Adrenal gland (tissue), 12 donors: ENCODE results near the gene LRRC8E. TPM values are rescaled to one million over a fixed set of nuclear protein-coding genes. Genes with fewer than 3 reads are reported as not detected.

Experiments used
- DNase-seq, 7 donors: peaks; one replicate each; pipeline ENCODE4 v3.0.0-alpha.2; 2019 to 2020
- H3K27ac ChIP-seq, 5 donors: fragments of 200-600 bp; sonication (generic) in 4 of 5; 1 replicate in 3 of 5; 2 replicates in 2 of 5; pipeline versions ENCODE4 v1.5.1 to v1.8.0; 2016 to 2020; ENCODE audit warnings: mild to moderate bottlenecking in 1 of 5
- H3K27me3 ChIP-seq: fragments of 200-600 bp; 2 replicates; pipeline ENCODE4 v1.8.0; 2021
- H3K36me3 ChIP-seq, 2 donors: fragments of 200-600 bp; replicated peaks in 1 of 2; 1 replicate in 1 of 2; 2 replicates in 1 of 2; pipeline versions ENCODE4 v1.5.1 to v1.8.0; 2018 to 2022
- H3K4me1 ChIP-seq, 2 donors: fragments of 200-600 bp; replicated peaks in 1 of 2; 1 replicate in 1 of 2; 2 replicates in 1 of 2; pipeline versions ENCODE4 v1.5.1 to v1.8.0; 2018 to 2021
- H3K4me3 ChIP-seq, 4 donors: fragments of 200-600 bp; sonication (generic) in 3 of 4; one replicate each; pipeline ENCODE4 v1.5.1; 2016 to 2018
- H3K9me3 ChIP-seq, 3 donors: fragments of 200-600 bp; sonication (generic) in 1 of 3; replicated peaks in 1 of 3; 1 replicate in 2 of 3; 2 replicates in 1 of 3; pipeline versions ENCODE4 v1.5.1 to v1.8.0; 2016 to 2021
- CTCF ChIP-seq, 6 experiments: fragments of 450-650 bp in 4 of 6; fragments of 200-600 bp in 2 of 6; sonication (generic) in 1 of 6; IDR thresholded peaks; 1 replicate in 5 of 6; 2 replicates in 1 of 6; pipeline versions ENCODE4 v1.5.1 to v1.8.0; 2016 to 2021; ENCODE audit warnings: antibody characterized with exemption in 6 of 6, mild to moderate bottlenecking in 2 of 6, moderate library complexity in 1 of 6
- POLR2A ChIP-seq, 2 donors: fragments of 450-650 bp; IDR thresholded peaks; one replicate each; pipeline ENCODE4 v1.6.1; 2017; ENCODE audit warnings: antibody characterized with exemption in 2 of 2, mild to moderate bottlenecking in 2 of 2, moderate library complexity in 1 of 2
- WGBS, 4 donors: extraction: QIAGEN DNeasy Blood & Tissue Kit in 2 of 4; methylation state at CpG; one replicate each; pipeline versions ENCODE4 v1.1.5 to v1.1.7; 2013 to 2017; 5-methylcytosine and 5-hydroxymethylcytosine counted together
- intact Hi-C, 2 donors: fragments of 100-400 bp; cut with DNase I; formaldehyde crosslinking; loops; one replicate each; pipeline versions ENCODE4 v1.14.1 to v1.15.0; 2022 to 2023
- polyA plus RNA-seq, 3 donors: library from polyadenylated mRNA; stranded (reverse); fragments of 200-250 nt in 2 of 3; fragments of 350-450 nt in 1 of 3; fragmentation: Illumina TruSeq in 1 of 3; extraction: RNeasy Lipid Tissue Mini Kit (QIAGEN cat#74804) in 1 of 3; gene quantifications; one replicate each; pipeline ENCODE4 v1.2.3, GENCODE V29; 2013 to 2014
- total RNA-seq, 9 donors: library from RNA; depleted of rRNA in 4 of 9; stranded (reverse); fragments of >200 nt in 4 of 9; fragments of 120-200 nt in 1 of 9; fragmentation: NEBNext Ultra II Directional in 1 of 9; extraction: Animal tissue kit (Norgen Biotek cat#: 25700) in 1 of 9; gene quantifications; one replicate each; pipeline versions ENCODE4 v1.1.0 to v1.2.4, GENCODE V29; 2013 to 2023
- donor health status: healthy with polysubstance abuse.
- donor health status: Bipolar disorder and iron deficiency.
- donor health status: DM: yes; HTN: yes; CAD: no.
- donor health status: DM: no; HTN: no; CAD: no.
- donor health status: DM: no; HTN: no; CAD: no.
- donor health status: DM: yes; HTN: yes; CAD: no.

Gene LRRC8E
- total and polyA plus RNA-seq, 12 donors = 0.67 to 22.9 (median 11.2) TPM

DNA sequence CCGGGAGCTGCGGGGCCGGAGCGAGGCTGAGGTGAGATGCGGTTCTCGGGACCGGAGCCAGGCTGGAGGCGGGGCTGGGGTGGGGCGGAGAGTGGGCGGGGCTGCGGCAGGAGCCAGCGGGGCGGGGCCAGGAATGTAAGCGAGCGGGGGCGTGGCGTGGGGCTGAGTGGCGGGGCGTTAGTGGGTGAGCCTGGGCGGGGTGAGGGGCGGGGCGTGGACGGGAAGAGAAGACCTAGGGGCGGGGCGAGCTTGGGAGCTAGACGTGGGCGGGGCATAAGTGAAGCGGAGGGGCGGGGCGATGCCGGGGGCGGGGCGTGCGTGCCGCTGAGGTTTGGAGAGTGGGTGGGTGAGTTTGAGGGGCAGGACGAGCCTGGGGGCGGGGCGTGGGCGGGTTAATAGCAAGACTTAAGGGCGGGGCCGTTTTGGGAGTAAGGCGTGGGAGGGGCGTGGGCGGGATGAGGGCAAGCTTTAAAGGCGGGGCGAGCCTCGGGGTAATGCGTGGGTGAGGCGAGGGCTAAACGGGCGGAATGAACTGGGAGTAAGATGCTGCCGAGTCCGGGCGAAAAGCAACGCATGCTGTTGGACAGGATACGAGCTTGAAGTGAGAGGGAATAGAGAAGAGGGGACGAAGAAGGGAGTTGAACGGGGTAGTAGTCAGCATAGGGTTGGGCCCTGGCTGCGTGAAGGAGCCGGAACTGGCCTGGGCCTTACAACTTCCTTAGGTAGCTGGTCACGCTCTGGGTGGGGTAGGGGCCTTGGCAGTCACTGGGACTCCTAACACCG lies 32.4 kb downstream of the LRRC8E start:
- Histone ChIP-seq H3K27ac (peak overlapping the region; percentile 85 to 97 (median 88)), H3K4me1 (peaks cover 35 to 43% of the 10 kb centered on the region in 2 donors), H3K36me3 (peaks cover 0 to 11% of the 10 kb centered on the region in 2 donors), H3K27me3 (peaks cover 25% of the 10 kb centered on the region), H3K4me3 (peak overlapping the region in 3 of 4 donors; percentile 22 to 96 (median 56)), H3K9me3 (no peaks in the 10 kb centered on the region)
- intact Hi-C loops = no loop called here
- TF ChIP-seq CTCF (IDR thresholded peaks at IDR 0.05) (no peak), POLR2A (IDR thresholded peaks at IDR 0.05) (peak; percentile 13 to 65)
- 0 to 2% (median 1%) methylated on average over 28 to 62 of the region's 62 CpGs for WGBS, 4 donors
- peak; percentile 100 for DNase-seq

DNA sequence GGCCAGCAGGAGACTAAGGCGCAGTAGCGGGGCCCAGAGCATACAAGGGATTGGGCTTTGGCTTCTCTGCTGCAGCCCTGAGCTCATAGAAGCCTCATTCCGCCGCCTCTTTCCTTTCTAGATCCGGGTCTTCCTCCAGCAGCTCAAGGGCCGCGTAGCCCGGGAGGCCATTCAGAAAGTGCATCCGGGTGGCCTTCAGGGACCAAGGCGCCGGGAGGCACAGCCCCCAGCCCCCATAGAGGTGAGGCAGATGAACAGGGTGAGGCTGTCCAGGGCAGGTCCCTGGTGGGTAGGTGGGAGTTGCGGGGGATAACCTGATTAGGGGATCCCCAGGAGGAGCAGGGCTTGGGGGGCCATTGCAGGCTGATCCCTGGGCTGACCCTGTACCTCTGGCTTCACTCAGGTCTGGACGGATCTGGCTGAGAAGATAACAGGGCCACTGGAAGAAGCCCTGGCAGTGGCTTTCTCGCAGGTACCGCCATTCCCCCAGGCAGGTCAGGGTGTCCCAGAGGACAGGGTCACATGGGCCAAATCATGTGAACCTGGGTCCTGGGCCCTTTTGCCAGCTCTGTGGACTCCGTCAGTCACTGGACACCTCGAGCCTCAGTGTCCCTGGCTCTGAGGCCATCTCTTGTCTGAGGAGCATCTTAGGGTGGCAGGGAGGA lies 33.1 kb downstream of the LRRC8E start:
- Histone ChIP-seq H3K9me3 (no peaks in the 10 kb centered on the region), H3K27ac (peak overlapping the region; percentile 35 to 97 (median 75)), H3K4me3 (peak overlapping the region in 2 of 4 donors; percentile 43 to 96), H3K36me3 (peaks cover 0 to 11% of the 10 kb centered on the region in 2 donors), H3K4me1 (peaks cover 34 to 41% of the 10 kb centered on the region in 2 donors), H3K27me3 (peaks cover 22% of the 10 kb centered on the region)
- intact Hi-C loops = no loop called here
- TF ChIP-seq CTCF (IDR thresholded peaks at IDR 0.05) (no peak), POLR2A (IDR thresholded peaks at IDR 0.05) (no peak)
- DNase-seq = no peak
- 30 to 50% (median 38%) methylated on average over 4 to 17 of the region's 17 CpGs for WGBS, 4 donors

DNA sequence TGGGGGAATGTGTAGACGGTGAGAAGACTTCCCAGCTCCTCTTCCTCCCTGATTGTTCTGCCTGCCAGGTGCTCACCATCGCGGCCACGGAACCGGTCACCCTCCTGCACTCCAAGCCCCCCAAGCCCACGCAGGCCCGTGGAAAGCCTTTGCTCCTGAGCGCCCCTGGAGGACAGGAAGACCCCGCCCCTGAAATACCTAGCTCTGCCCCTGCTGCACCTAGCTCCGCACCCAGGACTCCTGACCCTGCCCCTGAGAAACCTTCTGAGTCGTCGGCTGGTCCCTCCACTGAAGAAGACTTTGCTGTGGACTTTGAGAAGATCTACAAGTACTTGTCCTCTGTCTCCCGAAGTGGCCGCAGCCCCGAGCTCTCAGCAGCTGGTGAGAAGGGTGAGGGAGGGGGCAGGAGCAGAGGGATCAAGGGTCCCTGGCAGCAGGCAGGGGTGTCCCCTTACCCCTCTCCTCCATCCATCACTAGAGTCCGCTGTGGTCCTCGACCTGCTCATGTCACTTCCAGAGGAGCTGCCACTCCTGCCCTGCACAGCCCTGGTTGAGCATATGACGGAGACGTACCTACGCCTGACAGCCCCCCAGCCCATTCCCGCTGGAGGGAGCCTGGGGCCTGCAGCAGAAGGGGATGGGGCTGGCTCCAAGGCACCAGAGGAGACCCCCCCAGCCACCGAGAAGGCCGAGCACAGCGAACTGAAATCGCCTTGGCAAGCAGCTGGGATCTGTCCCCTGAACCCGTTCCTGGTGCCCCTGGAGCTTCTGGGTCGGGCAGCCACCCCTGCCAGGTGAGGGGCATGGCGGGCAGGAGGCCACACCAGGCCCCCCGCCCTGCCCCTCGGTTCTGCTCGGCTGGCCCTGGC lies 33.9 kb downstream of the LRRC8E start:
- peaks cover 0 to 11% of the 10 kb centered on the region in 2 donors for H3K36me3 ChIP-seq
- H3K9me3 ChIP-seq = no peaks in the 10 kb centered on the region
- TF ChIP-seq CTCF (IDR thresholded peaks at IDR 0.05) (no peak), POLR2A (IDR thresholded peaks at IDR 0.05) (no peak)
- H3K27ac ChIP-seq = peak overlapping the region in 1 of 5 donors; percentile 97
- 90 to 93% (median 92%) methylated on average over 14 to 31 of the region's 31 CpGs for WGBS, 4 donors
- DNase-seq = peak in 1 of 7 donors; percentile 58
- peaks cover 14% of the 10 kb centered on the region for H3K27me3 ChIP-seq
- H3K4me3 ChIP-seq = no peak overlapping the region
- peaks cover 39 to 46% of the 10 kb centered on the region in 2 donors for H3K4me1 ChIP-seq
- intact Hi-C loops = no loop called here

GRCh38 chr19:7922836-7923195 lies 34.5 kb downstream of the LRRC8E start:
- H3K27ac ChIP-seq = no peak overlapping the region
- WGBS, 4 donors = 75 to 91% (median 87%) methylated on average over 5 to 8 of the region's 8 CpGs
- intact Hi-C loops = no loop called here

More at GRCh38 chr19:7922836-7923195, 34.5 kb downstream of the LRRC8E start:
- no peak for TF ChIP-seq CTCF (IDR thresholded peaks at IDR 0.05)
- TF ChIP-seq POLR2A (IDR thresholded peaks at IDR 0.05) = no peak
- Histone ChIP-seq H3K36me3 (peaks cover 0 to 11% of the 10 kb centered on the region in 2 donors), H3K4me3 (no peak overlapping the region), H3K9me3 (no peaks in the 10 kb centered on the region), H3K27me3 (peaks cover 8% of the 10 kb centered on the region), H3K4me1 (peaks cover 40 to 47% of the 10 kb centered on the region in 2 donors)
- no peak for DNase-seq
